ENCODE data around the gene MIB2.

Gene MIB2

DNA sequence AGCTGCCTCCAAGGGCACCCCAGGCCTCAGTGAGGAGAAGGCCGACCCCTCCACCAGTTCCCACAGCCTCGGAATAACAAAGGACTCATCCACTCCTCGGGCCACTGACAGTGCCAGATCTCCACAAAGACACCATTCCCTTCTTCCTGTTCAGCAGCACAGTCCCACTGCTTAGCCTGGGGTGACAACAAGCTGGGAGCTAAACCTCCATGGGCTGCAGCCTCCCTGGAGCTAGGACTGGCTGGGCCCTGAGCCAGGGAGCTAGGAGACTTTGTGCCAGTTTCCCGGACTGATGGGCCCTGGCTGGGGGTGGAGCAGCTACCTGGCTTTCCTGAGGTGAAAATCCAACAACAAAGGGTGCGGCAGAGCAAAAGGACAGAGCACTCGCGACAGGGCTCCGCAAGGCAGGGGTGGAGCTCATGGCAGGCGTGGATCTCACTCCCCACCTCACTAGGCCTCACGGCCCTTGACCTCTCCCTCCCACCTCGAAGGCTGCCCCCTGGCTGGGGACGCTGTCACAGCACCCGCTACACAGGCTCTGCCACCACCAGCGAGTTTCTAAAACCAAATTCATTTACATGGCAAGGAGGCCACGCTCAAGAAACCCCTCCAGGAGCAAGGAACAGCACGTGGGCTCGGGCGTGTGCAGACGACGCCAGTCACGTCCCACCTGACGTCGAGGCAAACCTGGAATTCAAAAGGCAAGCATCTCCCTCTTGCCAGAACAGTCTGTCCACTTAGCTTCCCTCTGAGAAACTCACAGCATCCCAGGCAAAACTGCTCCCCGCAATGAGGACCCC is 63.5 kb downstream of the MIB2 start:
- no peak for DNase-seq (ENCODE audit: low read depth, low spot score)

All from activated CD4-positive, CD25-positive, alpha-beta regulatory T cell treated with anti-CD3 and anti-CD28 coated beads, Interleukin-2, amount 50 U/mL, for 16 hours (primary cell).